Gastroesophageal sphincter (tissue), 4 donors: ENCODE results near the gene FAM168A. TPM values are rescaled to one million over a fixed set of nuclear protein-coding genes. Genes with fewer than 3 reads are reported as not detected.

Experiments used
- ATAC-seq: fragments of 150-250 bp; one replicate; pipeline ENCODE4 v1.9.1; 2016; ENCODE audit warnings: mild to moderate bottlenecking, moderate library complexity
- H3K27ac ChIP-seq, 4 donors: fragments of 200-600 bp; sonication (generic) in 3 of 4; 1 replicate in 3 of 4; 2 replicates in 1 of 4; pipeline ENCODE4 v1.5.1; 2016 to 2019
- H3K27me3 ChIP-seq: fragments of 200-600 bp; sonication (generic); one replicate; pipeline ENCODE4 v1.5.1; 2019
- H3K36me3 ChIP-seq, 2 donors: fragments of 200-600 bp; sonication (generic); one replicate each; pipeline ENCODE4 v1.5.1; 2019; ENCODE audit warnings: control low read depth in 1 of 2
- H3K4me1 ChIP-seq, 3 donors: fragments of 200-600 bp; sonication (generic); 1 replicate in 2 of 3; 2 replicates in 1 of 3; pipeline ENCODE4 v1.5.1; 2016 to 2019; ENCODE audit warnings: control low read depth in 2 of 3
- H3K4me3 ChIP-seq, 2 donors: fragments of 200-600 bp; sonication (generic); one replicate each; pipeline ENCODE4 v1.5.1; 2019; ENCODE audit warnings: mild to moderate bottlenecking in 1 of 2, moderate library complexity in 1 of 2
- H3K9me3 ChIP-seq, 3 donors: fragments of 200-600 bp; sonication (generic); one replicate each; pipeline ENCODE4 v1.5.1; 2017 to 2019; ENCODE audit warnings: control low read depth in 2 of 3
- CTCF ChIP-seq, 4 experiments: fragments of 200-600 bp in 2 of 4; fragments of 450-650 bp in 2 of 4; sonication (generic) in 1 of 4; IDR thresholded peaks; one replicate each; pipeline ENCODE4 v1.5.1; 2017 to 2019; ENCODE audit warnings: antibody characterized with exemption in 4 of 4, mild to moderate bottlenecking in 2 of 4, moderate library complexity in 2 of 4
- EP300 ChIP-seq: sonication (generic); formaldehyde crosslinking; IDR thresholded peaks from one replicate; pipeline ENCODE4 v1.6.1; 2017; ENCODE audit warnings: antibody characterized with exemption, mild to moderate bottlenecking
- POLR2A ChIP-seq, 2 donors: fragments of 450-650 bp; IDR thresholded peaks; one replicate each; pipeline ENCODE4 v1.6.1; 2017; ENCODE audit warnings: antibody characterized with exemption in 2 of 2, mild to moderate bottlenecking in 2 of 2, moderate library complexity in 1 of 2
- POLR2AphosphoS5 ChIP-seq: sonication (generic); formaldehyde crosslinking; IDR thresholded peaks from one replicate; pipeline ENCODE4 v1.6.1; 2017; ENCODE audit warnings: antibody characterized with exemption
- WGBS, 2 donors: methylation state at CpG; one replicate each; pipeline ENCODE4 v1.1.5; 2018; ENCODE audit warnings: low coverage in 1 of 2; 5-methylcytosine and 5-hydroxymethylcytosine counted together
- total RNA-seq, 4 donors: library from RNA; depleted of rRNA; stranded (reverse); fragments of >200 nt; gene quantifications; one replicate each; pipeline ENCODE4 v1.1.0, GENCODE V29; 2016

Gene FAM168A
- total RNA-seq, 4 donors from 2014 or later = 27.5 to 51.8 (median 42.0) TPM

GRCh38 chr11:73566977-73567755, 30.7 kb downstream of the FAM168A start:
- peaks cover 0 to 5% of the 10 kb centered on the region in 2 donors for H3K36me3 ChIP-seq
- TF ChIP-seq POLR2A (IDR thresholded peaks at IDR 0.05) = no peak
- TF ChIP-seq CTCF (IDR thresholded peaks at IDR 0.05) = no peak
- TF ChIP-seq EP300 = no peak
- no peak for TF ChIP-seq POLR2AphosphoS5
- no peak overlapping the region for H3K4me3 ChIP-seq
- H3K4me1 ChIP-seq = no peaks in the 10 kb centered on the region
- no peak overlapping the region for H3K27ac ChIP-seq
- H3K9me3 ChIP-seq = no peaks in the 10 kb centered on the region
- no peak for ATAC-seq
- 62 to 65% methylated on average over 8 of the region's 8 CpGs for WGBS, 2 donors
- H3K27me3 ChIP-seq = no peaks in the 10 kb centered on the region

- TF ChIP-seq CTCF (IDR thresholded peaks at IDR 0.05) = no peak
- no peak for TF ChIP-seq POLR2A (IDR thresholded peaks at IDR 0.05)
- no peak for TF ChIP-seq POLR2AphosphoS5
- TF ChIP-seq EP300 = no peak
- H3K27ac ChIP-seq = no peak overlapping the region
- no peak for ATAC-seq
- no peaks in the 10 kb centered on the region for H3K4me1 ChIP-seq
- peaks cover 0 to 5% of the 10 kb centered on the region in 2 donors for H3K36me3 ChIP-seq
- H3K4me3 ChIP-seq = no peak overlapping the region
- no peaks in the 10 kb centered on the region for H3K27me3 ChIP-seq
- H3K9me3 ChIP-seq = no peaks in the 10 kb centered on the region
These were observed 31.5 kb downstream of the FAM168A start for GRCh38 chr11:73566422-73566821.

- H3K27me3 ChIP-seq = no peaks in the 10 kb centered on the region
- ATAC-seq = no peak
- H3K27ac ChIP-seq = no peak overlapping the region
- no peak for TF ChIP-seq POLR2A (IDR thresholded peaks at IDR 0.05)
- TF ChIP-seq POLR2AphosphoS5 = no peak
- TF ChIP-seq EP300 = no peak
- no peak for TF ChIP-seq CTCF (IDR thresholded peaks at IDR 0.05)
- peaks cover 0 to 5% of the 10 kb centered on the region in 2 donors for H3K36me3 ChIP-seq
- no peaks in the 10 kb centered on the region for H3K4me1 ChIP-seq
- H3K9me3 ChIP-seq = no peaks in the 10 kb centered on the region
- H3K4me3 ChIP-seq = no peak overlapping the region
- WGBS, 2 donors = 40 to 100% methylated on average over 1 of the region's 1 CpG
These were observed 32.1 kb downstream of the FAM168A start for GRCh38 chr11:73565804-73566203.

GRCh38 chr11:73564903-73565302, 33.0 kb downstream of the FAM168A start:
- Histone ChIP-seq H3K4me1 (peaks cover 0 to 2% (median 0%) of the 10 kb centered on the region in 3 donors), H3K36me3 (peaks cover 0 to 5% of the 10 kb centered on the region in 2 donors), H3K9me3 (no peaks in the 10 kb centered on the region), H3K27me3 (no peaks in the 10 kb centered on the region), H3K27ac (no peak overlapping the region), H3K4me3 (no peak overlapping the region)
- no peak for ATAC-seq
- WGBS, 2 donors = 83 to 89% methylated on average over 2 of the region's 2 CpGs
- no peak for TF ChIP-seq POLR2AphosphoS5
- no peak for TF ChIP-seq POLR2A (IDR thresholded peaks at IDR 0.05)
- TF ChIP-seq CTCF (IDR thresholded peaks at IDR 0.05) = no peak
- no peak for TF ChIP-seq EP300

GRCh38 chr11:73563539-73564200, 34.2 kb downstream of the FAM168A start:
- Histone ChIP-seq H3K27ac (no peak overlapping the region), H3K27me3 (no peaks in the 10 kb centered on the region), H3K9me3 (no peaks in the 10 kb centered on the region), H3K4me1 (peaks cover 0 to 7% (median 0%) of the 10 kb centered on the region in 3 donors), H3K4me3 (no peak overlapping the region), H3K36me3 (peaks cover 0 to 5% of the 10 kb centered on the region in 2 donors)
- no peak for TF ChIP-seq POLR2AphosphoS5
- no peak for TF ChIP-seq EP300
- no peak for TF ChIP-seq CTCF (IDR thresholded peaks at IDR 0.05)
- no peak for TF ChIP-seq POLR2A (IDR thresholded peaks at IDR 0.05)
- no peak for ATAC-seq
- WGBS, 2 donors = 100% methylated on average over 1 of the region's 2 CpGs; no CpG with 5 or more reads in 1 of the 2 donors
